Peyer's patch (tissue), 4 donors: ENCODE measurements around the gene SLCO3A1. TPM values are rescaled to one million over a fixed set of nuclear protein-coding genes. Genes with fewer than 3 reads are reported as not detected.

Experiments
- DNase-seq, 3 donors: peaks; one replicate each; pipeline ENCODE4 v3.0.0-alpha.2; 2017 to 2019
- H3K27ac ChIP-seq, 4 donors: fragments of 200-600 bp; sonication (generic); one replicate each; pipeline ENCODE4 v1.5.1; 2016 to 2019
- H3K27me3 ChIP-seq, 2 donors: fragments of 200-600 bp; sonication (generic); one replicate each; pipeline ENCODE4 v1.5.1; 2019
- H3K36me3 ChIP-seq, 3 donors: fragments of 200-600 bp; sonication (generic); one replicate each; pipeline ENCODE4 v1.5.1; 2016 to 2019
- H3K4me1 ChIP-seq, 4 donors: fragments of 200-600 bp; sonication (generic); one replicate each; pipeline ENCODE4 v1.5.1; 2016 to 2019
- H3K4me3 ChIP-seq, 4 donors: fragments of 200-600 bp; sonication (generic); 1 replicate in 3 of 4; 2 replicates in 1 of 4; pipeline ENCODE4 v1.5.1; 2016 to 2019; ENCODE audit warnings: mild to moderate bottlenecking in 1 of 4
- H3K9me3 ChIP-seq, 4 donors: fragments of 200-600 bp; sonication (generic); one replicate each; pipeline ENCODE4 v1.5.1; 2016 to 2019; ENCODE audit warnings: mild to moderate bottlenecking in 1 of 4
- POLR2A ChIP-seq, 2 donors: fragments of 450-650 bp; IDR thresholded peaks; one replicate each; pipeline ENCODE4 v1.5.1; 2017; ENCODE audit warnings: antibody characterized with exemption in 2 of 2, mild to moderate bottlenecking in 2 of 2, moderate library complexity in 2 of 2
- total RNA-seq, 4 donors: library from RNA; depleted of rRNA; stranded (reverse); fragments of >200 nt; gene quantifications; one replicate each; pipeline ENCODE4 v1.1.0, GENCODE V29; 2016
- TF ChIP-seq, protein P1 (sequence below), 6 experiments: fragments of 450-650 bp in 4 of 6; fragments of 200-600 bp in 2 of 6; sonication (generic) in 1 of 6; IDR thresholded peaks; one replicate each; pipeline ENCODE4 v1.5.1; 2017 to 2019; ENCODE audit warnings: antibody characterized with exemption in 6 of 6, mild to moderate bottlenecking in 3 of 6, moderate library complexity in 1 of 6

Gene SLCO3A1
- total RNA-seq, 4 donors from 2014 or later: 2.1 to 8.3 (median 5.0) TPM

DNA sequence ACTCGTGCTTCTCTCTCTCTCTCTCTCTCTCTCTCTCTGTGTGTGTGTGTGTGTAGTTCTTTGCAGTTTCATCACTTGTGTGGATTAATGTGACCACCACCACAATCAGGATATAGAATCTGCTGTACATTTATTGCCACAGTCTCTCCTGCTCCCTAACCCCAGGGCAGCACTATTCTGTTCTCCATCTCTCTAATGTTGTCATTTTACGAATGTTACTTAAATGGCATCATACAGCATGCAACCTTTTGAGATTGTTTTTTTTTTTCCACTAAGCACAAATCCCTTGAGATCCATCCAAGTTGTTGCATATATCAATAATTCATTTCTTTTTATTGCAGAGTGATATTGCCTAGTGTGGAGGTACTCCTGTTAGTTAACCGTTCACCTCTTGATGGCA is 26.9 kb downstream of the SLCO3A1 start:
- H3K27ac ChIP-seq: no peak overlapping the region
- H3K4me3 ChIP-seq: no peak overlapping the region
- H3K27me3 ChIP-seq: no peaks in the 10 kb centered on the region
- H3K4me1 ChIP-seq: no peaks in the 10 kb centered on the region
- DNase-seq: no peak
- H3K36me3 ChIP-seq: no peaks in the 10 kb centered on the region
- H3K9me3 ChIP-seq: no peaks in the 10 kb centered on the region
- no peak for TF ChIP-seq POLR2A (IDR thresholded peaks at IDR 0.05)
- TF ChIP-seq, protein P1, sequence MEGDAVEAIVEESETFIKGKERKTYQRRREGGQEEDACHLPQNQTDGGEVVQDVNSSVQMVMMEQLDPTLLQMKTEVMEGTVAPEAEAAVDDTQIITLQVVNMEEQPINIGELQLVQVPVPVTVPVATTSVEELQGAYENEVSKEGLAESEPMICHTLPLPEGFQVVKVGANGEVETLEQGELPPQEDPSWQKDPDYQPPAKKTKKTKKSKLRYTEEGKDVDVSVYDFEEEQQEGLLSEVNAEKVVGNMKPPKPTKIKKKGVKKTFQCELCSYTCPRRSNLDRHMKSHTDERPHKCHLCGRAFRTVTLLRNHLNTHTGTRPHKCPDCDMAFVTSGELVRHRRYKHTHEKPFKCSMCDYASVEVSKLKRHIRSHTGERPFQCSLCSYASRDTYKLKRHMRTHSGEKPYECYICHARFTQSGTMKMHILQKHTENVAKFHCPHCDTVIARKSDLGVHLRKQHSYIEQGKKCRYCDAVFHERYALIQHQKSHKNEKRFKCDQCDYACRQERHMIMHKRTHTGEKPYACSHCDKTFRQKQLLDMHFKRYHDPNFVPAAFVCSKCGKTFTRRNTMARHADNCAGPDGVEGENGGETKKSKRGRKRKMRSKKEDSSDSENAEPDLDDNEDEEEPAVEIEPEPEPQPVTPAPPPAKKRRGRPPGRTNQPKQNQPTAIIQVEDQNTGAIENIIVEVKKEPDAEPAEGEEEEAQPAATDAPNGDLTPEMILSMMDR (IDR thresholded peaks at IDR 0.05): no peak

DNA sequence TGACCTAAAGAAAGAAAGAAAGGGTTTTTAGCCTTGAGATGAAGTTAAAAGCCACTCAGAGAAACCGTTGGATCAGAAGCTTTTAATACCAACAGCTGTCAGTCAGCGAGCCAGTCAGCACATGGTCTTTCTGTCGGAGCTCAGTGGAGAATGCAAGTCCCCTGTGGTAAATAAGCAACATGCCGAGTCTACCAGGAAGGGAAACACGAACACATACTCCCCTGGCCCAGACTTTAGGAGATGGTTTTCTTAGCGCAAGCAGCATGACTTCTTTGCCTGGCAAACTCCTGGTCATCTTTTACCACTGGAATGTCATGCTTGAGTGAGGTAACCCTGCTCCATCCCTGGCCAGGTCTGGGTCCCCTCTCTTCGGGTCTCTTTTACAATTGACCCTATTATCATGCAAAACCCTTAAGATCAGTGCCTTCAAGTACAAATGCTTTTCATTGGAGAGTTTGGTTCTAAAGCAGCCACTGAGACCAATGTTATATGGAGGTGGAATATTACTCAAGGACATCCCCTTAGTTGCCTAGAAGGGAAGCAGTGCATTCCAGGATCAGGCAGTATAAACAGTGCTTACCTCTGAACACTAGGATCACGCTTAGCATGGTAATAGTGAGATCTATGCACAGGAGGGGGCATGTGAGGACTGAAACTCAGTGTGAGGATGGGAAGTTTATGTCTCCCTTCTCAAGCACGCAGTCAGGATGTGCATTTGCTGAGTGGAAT is 28.2 kb downstream of the SLCO3A1 start:
- Histone ChIP-seq H3K4me3 (no peak overlapping the region), H3K27ac (no peak overlapping the region), H3K4me1 (no peaks in the 10 kb centered on the region), H3K27me3 (no peaks in the 10 kb centered on the region), H3K36me3 (no peaks in the 10 kb centered on the region), H3K9me3 (no peaks in the 10 kb centered on the region)
- DNase-seq: no peak
- TF ChIP-seq POLR2A (IDR thresholded peaks at IDR 0.05): no peak
- TF ChIP-seq, protein P1 (IDR thresholded peaks at IDR 0.05): no peak

DNA sequence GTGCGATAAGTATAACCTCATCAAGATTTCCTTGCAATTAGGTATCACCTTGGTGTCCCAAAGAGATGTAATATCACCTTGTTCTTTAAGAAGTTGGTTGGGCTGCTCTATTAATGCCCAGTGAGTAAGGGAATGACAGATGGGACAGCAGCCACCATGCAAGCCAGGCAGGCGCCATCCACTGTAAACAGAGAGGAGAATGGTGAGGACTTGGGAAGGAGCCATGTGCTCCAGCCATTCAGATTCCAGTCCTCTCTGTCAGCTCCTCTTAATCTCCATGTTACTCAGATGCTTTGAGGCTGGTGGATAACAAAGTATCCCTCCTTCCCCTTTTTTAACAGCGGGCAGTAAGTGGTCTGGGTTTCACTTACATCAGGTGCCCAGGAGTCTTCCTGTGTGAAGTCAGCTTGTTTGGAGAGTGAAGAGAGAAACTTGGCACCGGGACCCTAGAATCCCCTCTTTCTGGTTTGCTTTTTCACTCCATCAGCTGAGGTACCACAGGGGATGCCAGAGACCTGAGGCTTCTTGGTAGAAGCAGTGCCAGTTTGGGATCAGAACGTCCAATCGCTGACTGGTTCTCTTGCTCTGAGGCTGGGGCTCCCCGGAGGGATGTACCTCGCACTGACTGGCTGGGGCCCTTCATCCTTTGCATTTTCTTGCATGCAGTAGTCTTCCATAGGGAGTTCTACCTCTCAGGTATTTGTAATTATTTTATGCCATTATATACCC is 29.5 kb downstream of the SLCO3A1 start:
- Histone ChIP-seq H3K9me3 (no peaks in the 10 kb centered on the region), H3K4me1 (no peaks in the 10 kb centered on the region), H3K36me3 (no peaks in the 10 kb centered on the region), H3K4me3 (no peak overlapping the region), H3K27ac (no peak overlapping the region), H3K27me3 (no peaks in the 10 kb centered on the region)
- DNase-seq: no peak
- TF ChIP-seq, protein P1 (IDR thresholded peaks at IDR 0.05): no peak
- TF ChIP-seq POLR2A (IDR thresholded peaks at IDR 0.05): no peak

DNA sequence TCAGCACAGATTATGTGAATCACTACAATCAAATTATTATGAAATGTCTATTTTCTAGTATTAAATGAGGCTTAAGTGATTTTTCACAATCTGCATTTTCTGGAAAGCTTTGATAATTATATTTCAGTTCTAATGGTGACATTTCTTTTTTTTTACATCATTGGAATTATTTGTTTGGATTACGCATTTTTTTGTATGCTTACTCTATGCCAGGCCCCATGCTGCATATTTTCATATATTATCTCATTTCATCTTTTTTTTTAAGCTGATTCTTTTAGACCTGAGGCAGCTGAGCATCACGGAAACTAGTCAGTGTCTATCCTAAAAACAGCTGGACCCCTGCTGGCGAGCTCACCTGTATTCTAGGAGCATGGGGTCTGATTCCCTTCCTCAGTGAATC is 31.1 kb downstream of the SLCO3A1 start:
- Histone ChIP-seq H3K4me1 (no peaks in the 10 kb centered on the region), H3K9me3 (no peaks in the 10 kb centered on the region), H3K27me3 (no peaks in the 10 kb centered on the region), H3K4me3 (no peak overlapping the region), H3K27ac (no peak overlapping the region), H3K36me3 (no peaks in the 10 kb centered on the region)
- TF ChIP-seq, protein P1 (IDR thresholded peaks at IDR 0.05): no peak
- no peak for TF ChIP-seq POLR2A (IDR thresholded peaks at IDR 0.05)
- DNase-seq: no peak

DNA sequence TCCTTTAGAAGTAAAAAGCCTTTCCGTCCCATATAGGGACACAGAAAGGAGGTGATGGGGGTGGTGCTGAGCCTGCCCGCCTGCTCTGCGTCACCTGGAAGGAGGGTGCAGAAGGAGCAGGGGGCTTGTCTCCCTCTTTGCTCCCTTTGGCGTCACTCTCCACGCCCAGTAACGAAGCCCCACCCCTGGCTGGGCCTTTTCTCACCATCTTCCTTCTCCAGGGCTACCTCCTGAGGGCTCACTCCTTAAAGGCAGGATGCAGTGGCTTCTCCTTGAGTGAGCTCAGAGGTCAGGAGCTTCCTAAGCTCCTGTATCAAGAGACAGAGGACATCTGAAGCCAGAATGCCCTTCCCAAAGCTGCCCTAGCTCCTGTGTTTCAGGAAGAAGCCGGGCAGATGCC is 31.5 kb downstream of the SLCO3A1 start:
- H3K4me3 ChIP-seq: no peak overlapping the region
- no peaks in the 10 kb centered on the region for H3K4me1 ChIP-seq
- no peak overlapping the region for H3K27ac ChIP-seq
- H3K27me3 ChIP-seq: no peaks in the 10 kb centered on the region
- TF ChIP-seq POLR2A (IDR thresholded peaks at IDR 0.05): no peak
- TF ChIP-seq, protein P1 (IDR thresholded peaks at IDR 0.05): no peak
- no peaks in the 10 kb centered on the region for H3K9me3 ChIP-seq
- no peaks in the 10 kb centered on the region for H3K36me3 ChIP-seq
- no peak for DNase-seq
